Neural progenitor cell (in vitro differentiated cells): Measurements from ENCODE around the gene EXOC6B.

Experiments
- EZH2 ChIP-seq: fragments of 200-600 bp; sonication (generic); IDR thresholded peaks from 2 replicates; pipeline ENCODE4 v1.6.1; 2017; ENCODE audit warnings: antibody characterized with exemption, mild to moderate bottlenecking, moderate library complexity
- TF ChIP-seq, protein P1 (sequence below): fragments of 200-600 bp; sonication (generic); IDR thresholded peaks from 2 replicates; pipeline ENCODE4 v1.5.1; 2017; ENCODE audit warnings: antibody characterized with exemption, mild to moderate bottlenecking

GRCh38 chr2:72141032-72141645, 684.7 kb downstream of the EXOC6B start:
- TF ChIP-seq EZH2 = no peak
- TF ChIP-seq, protein P1, sequence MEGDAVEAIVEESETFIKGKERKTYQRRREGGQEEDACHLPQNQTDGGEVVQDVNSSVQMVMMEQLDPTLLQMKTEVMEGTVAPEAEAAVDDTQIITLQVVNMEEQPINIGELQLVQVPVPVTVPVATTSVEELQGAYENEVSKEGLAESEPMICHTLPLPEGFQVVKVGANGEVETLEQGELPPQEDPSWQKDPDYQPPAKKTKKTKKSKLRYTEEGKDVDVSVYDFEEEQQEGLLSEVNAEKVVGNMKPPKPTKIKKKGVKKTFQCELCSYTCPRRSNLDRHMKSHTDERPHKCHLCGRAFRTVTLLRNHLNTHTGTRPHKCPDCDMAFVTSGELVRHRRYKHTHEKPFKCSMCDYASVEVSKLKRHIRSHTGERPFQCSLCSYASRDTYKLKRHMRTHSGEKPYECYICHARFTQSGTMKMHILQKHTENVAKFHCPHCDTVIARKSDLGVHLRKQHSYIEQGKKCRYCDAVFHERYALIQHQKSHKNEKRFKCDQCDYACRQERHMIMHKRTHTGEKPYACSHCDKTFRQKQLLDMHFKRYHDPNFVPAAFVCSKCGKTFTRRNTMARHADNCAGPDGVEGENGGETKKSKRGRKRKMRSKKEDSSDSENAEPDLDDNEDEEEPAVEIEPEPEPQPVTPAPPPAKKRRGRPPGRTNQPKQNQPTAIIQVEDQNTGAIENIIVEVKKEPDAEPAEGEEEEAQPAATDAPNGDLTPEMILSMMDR = no peak
